ENCODE results near the gene PHAX. TPM values are rescaled to one million over a fixed set of nuclear protein-coding genes. Genes with fewer than 3 reads are reported as not detected.
A peak's percentile ranks its signal among the peaks of the same experiment; 100 is the strongest.

PHAX gene
- total RNA-seq, 1 experiment from 2014 or later: 46.2 TPM

DNA sequence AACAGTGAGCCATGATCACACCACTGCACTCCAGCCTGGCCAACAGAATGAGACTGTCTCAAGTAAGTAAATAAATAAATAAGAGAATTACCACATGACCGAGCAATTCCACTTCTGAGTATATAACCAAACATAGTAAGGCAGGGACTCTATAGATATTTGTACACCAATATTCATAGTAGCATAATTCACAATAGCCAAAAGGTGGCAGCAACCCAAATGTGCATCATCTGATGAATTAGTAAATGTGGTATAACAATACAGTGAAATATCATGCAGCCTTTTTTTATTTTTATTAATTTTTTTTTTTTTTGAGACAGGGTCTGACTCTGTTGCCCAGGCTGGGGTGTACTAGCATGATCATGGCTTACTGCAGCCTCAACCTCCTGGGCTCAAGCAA is 38.8 kb upstream of the PHAX start:
- BruUV-seq (replicated peaks): no TSS peak
- no peaks in the 10 kb centered on the region for H3K4me1 ChIP-seq (ENCODE audit: control insufficient read depth, insufficient read depth, low read length)
- H3K4me3 ChIP-seq (ENCODE audit: low read depth in 2 of 2, low read length in 2 of 2): no peak overlapping the region
- H3K27me3 ChIP-seq (ENCODE audit: control insufficient read depth, insufficient read depth, low read length): no peaks in the 10 kb centered on the region
- in situ Hi-C loops (cut with HindIII; ENCODE audit: low pct_unique_long_range_greater_than_20kb, low sequenced_read_pairs) (no loop called here), intact Hi-C loops (cut with micrococcal nuclease; ENCODE audit: unreplicated experiment) (no loop called here)
- H3K27ac ChIP-seq (ENCODE audit: low read length): no peak overlapping the region
- ATAC-seq (0 out of 2 replicates have a peak, but pooled peaks have one; percentile 42), DNase-seq (ENCODE audit: low read depth, low spot score) (no peak)
- H3K9me3 ChIP-seq (ENCODE audit: control insufficient read depth, insufficient read depth, low read depth, low read length): no peaks in the 10 kb centered on the region
- TF ChIP-seq CTCF (IDR thresholded peaks at IDR 0.05): peak; percentile 13; the same call in 1 of the 2 replicates
- no peak for TF ChIP-seq TCF7L2 (IDR thresholded peaks at IDR 0.05; ENCODE audit: low read depth, low read length)
- TF ChIP-seq POLR2AphosphoS5 (IDR thresholded peaks at IDR 0.05; ENCODE audit: low read depth, low read length): no peak
- ChIA-PET CTCF (interaction anchor here (0.7 kb wide), 1 partner anchor 32 kb away, joined by 3 read pairs; no protein-coding TSS in a partner anchor), POLR2A (no interaction called here)
- H3K36me3 ChIP-seq (ENCODE audit: control insufficient read depth, insufficient read depth, low read length): 0 out of 2 replicates have a peak, but pooled peaks cover 2% of the 10 kb centered on the region

GRCh38 chr5:126562823-126563222 is 37.9 kb upstream of the PHAX start:
- Histone ChIP-seq H3K27ac (ENCODE audit: low read length) (no peak overlapping the region), H3K4me1 (ENCODE audit: control insufficient read depth, insufficient read depth, low read length) (no peaks in the 10 kb centered on the region), H3K9me3 (ENCODE audit: control insufficient read depth, insufficient read depth, low read depth, low read length) (no peaks in the 10 kb centered on the region), H3K4me3 (ENCODE audit: low read depth in 2 of 2, low read length in 2 of 2) (no peak overlapping the region), H3K27me3 (ENCODE audit: control insufficient read depth, insufficient read depth, low read length) (no peaks in the 10 kb centered on the region), H3K36me3 (ENCODE audit: control insufficient read depth, insufficient read depth, low read length) (0 out of 2 replicates have a peak, but pooled peaks cover 2% of the 10 kb centered on the region)
- ChIA-PET CTCF (no interaction called here), POLR2A (no interaction called here)
- in situ Hi-C loops (cut with HindIII; ENCODE audit: low pct_unique_long_range_greater_than_20kb, low sequenced_read_pairs) (no loop called here), intact Hi-C loops (cut with micrococcal nuclease; ENCODE audit: unreplicated experiment) (no loop called here)
- TF ChIP-seq TCF7L2 (IDR thresholded peaks at IDR 0.05; ENCODE audit: low read depth, low read length): no peak
- TF ChIP-seq CTCF (IDR thresholded peaks at IDR 0.05): no peak
- TF ChIP-seq REST (IDR thresholded peaks at IDR 0.05; ENCODE audit: insufficient read depth in 1 of 2, low read depth in 2 of 2, low read length in 1 of 2): no peak
- TF ChIP-seq SIN3A (IDR thresholded peaks at IDR 0.05; ENCODE audit: borderline replicate concordance, insufficient read depth, low read depth, low read length): no peak
- TF ChIP-seq POLR2AphosphoS5 (IDR thresholded peaks at IDR 0.05; ENCODE audit: low read depth, low read length): no peak
- no peak for ATAC-seq
- no peak for DNase-seq (ENCODE audit: low read depth, low spot score)
- TSS peak; percentile 61 for BruUV-seq (replicated peaks)
